ENCODE measurements around the gene AURKAIP1.

DNA sequence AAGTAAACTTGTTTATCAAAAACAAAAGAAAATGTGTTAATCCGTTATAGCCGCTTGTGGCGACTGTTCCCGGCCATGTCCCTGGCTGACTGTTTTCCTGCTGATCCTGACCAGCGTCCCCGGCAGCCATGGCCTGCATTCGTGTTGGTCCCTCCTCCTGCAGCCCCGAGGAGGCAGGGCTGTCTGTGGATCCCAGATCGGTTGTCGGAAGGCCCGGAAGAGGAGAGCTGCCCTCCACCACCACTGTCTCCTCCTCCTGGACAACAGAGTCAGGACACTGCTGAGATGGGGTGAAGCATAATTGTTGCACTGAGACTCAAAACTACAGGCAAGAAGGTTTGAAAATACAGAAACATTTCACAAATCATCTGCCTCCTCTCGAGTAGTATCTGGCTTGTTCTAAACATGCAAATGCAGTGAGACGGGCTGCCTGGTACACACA is 13.0 kb downstream of the AURKAIP1 start:
- TF ChIP-seq, protein P1, sequence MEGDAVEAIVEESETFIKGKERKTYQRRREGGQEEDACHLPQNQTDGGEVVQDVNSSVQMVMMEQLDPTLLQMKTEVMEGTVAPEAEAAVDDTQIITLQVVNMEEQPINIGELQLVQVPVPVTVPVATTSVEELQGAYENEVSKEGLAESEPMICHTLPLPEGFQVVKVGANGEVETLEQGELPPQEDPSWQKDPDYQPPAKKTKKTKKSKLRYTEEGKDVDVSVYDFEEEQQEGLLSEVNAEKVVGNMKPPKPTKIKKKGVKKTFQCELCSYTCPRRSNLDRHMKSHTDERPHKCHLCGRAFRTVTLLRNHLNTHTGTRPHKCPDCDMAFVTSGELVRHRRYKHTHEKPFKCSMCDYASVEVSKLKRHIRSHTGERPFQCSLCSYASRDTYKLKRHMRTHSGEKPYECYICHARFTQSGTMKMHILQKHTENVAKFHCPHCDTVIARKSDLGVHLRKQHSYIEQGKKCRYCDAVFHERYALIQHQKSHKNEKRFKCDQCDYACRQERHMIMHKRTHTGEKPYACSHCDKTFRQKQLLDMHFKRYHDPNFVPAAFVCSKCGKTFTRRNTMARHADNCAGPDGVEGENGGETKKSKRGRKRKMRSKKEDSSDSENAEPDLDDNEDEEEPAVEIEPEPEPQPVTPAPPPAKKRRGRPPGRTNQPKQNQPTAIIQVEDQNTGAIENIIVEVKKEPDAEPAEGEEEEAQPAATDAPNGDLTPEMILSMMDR (IDR thresholded peaks at IDR 0.05; ENCODE audit: low read length) = no peak
- TF ChIP-seq EZH2phosphoT487 (IDR thresholded peaks at IDR 0.05; ENCODE audit: low read length) (no peak), EZH2 (optimal IDR thresholded peaks at IDR 0.05; ENCODE audit: low read depth, low read length) (no peak)
